IPS-18a (cell line): ENCODE results near the gene TBRG4.

Source experiments
- H3K27ac ChIP-seq: one replicate; pipeline ENCODE4 v1.5.1; 2013; ENCODE audit warnings: low read length
- H3K27me3 ChIP-seq: one replicate; pipeline ENCODE4 v1.6.1; 2013; ENCODE audit warnings: mild to moderate bottlenecking, low read length; ENCODE audit not compliant: control insufficient read depth, insufficient read depth
- H3K36me3 ChIP-seq: one replicate; pipeline ENCODE4 v1.6.1; 2013; ENCODE audit warnings: low read depth, low read length; ENCODE audit not compliant: control insufficient read depth
- H3K4me1 ChIP-seq: one replicate; pipeline ENCODE4 v1.6.1; 2013; ENCODE audit warnings: low read depth, low read length; ENCODE audit not compliant: control insufficient read depth
- H3K4me3 ChIP-seq: one replicate; pipeline ENCODE4 v1.5.1; 2013; ENCODE audit warnings: low read length
- H3K9ac ChIP-seq: one replicate; pipeline ENCODE4 v1.6.1; 2013; ENCODE audit warnings: mild to moderate bottlenecking, low read length, moderate library complexity
- H3K9me3 ChIP-seq: one replicate; pipeline ENCODE4 v1.6.1; 2013; ENCODE audit warnings: low read depth, low read length; ENCODE audit not compliant: control insufficient read depth

TBRG4 gene

GRCh38 chr7:45108863-45109262 is 2.6 kb downstream of the TBRG4 start:
- Histone ChIP-seq H3K9ac (no peak overlapping the region), H3K27ac (no peak overlapping the region), H3K9me3 (no peaks in the 10 kb centered on the region), H3K4me1 (no peaks in the 10 kb centered on the region), H3K36me3 (peaks cover 54% of the 10 kb centered on the region), H3K4me3 (no peak overlapping the region), H3K27me3 (peaks cover under 1% of the 10 kb centered on the region)

- H3K4me3 ChIP-seq = no peak overlapping the region
- H3K36me3 ChIP-seq = peaks cover 69% of the 10 kb centered on the region
- H3K4me1 ChIP-seq = no peaks in the 10 kb centered on the region
- H3K9ac ChIP-seq = no peak overlapping the region
- H3K27me3 ChIP-seq = no peaks in the 10 kb centered on the region
- no peak overlapping the region for H3K27ac ChIP-seq
- H3K9me3 ChIP-seq = no peaks in the 10 kb centered on the region
Observed at GRCh38 chr7:45107356-45107755, 4.1 kb downstream of the TBRG4 start.

- Histone ChIP-seq H3K9ac (no peak overlapping the region), H3K4me3 (no peak overlapping the region), H3K9me3 (no peaks in the 10 kb centered on the region), H3K27me3 (no peaks in the 10 kb centered on the region), H3K27ac (no peak overlapping the region), H3K36me3 (peaks cover 75% of the 10 kb centered on the region), H3K4me1 (no peaks in the 10 kb centered on the region)
Observed at GRCh38 chr7:45106820-45107219, 4.7 kb downstream of the TBRG4 start.

GRCh38 chr7:45105588-45106188 is 5.8 kb downstream of the TBRG4 start:
- Histone ChIP-seq H3K9ac (no peak overlapping the region), H3K27me3 (no peaks in the 10 kb centered on the region), H3K36me3 (peaks cover 86% of the 10 kb centered on the region), H3K4me1 (no peaks in the 10 kb centered on the region), H3K4me3 (no peak overlapping the region), H3K9me3 (no peaks in the 10 kb centered on the region), H3K27ac (no peak overlapping the region)

- peaks cover 93% of the 10 kb centered on the region for H3K36me3 ChIP-seq
- no peaks in the 10 kb centered on the region for H3K4me1 ChIP-seq
- H3K27me3 ChIP-seq = no peaks in the 10 kb centered on the region
- H3K9ac ChIP-seq = no peak overlapping the region
- no peak overlapping the region for H3K4me3 ChIP-seq
- no peak overlapping the region for H3K27ac ChIP-seq
- no peaks in the 10 kb centered on the region for H3K9me3 ChIP-seq
Observed at GRCh38 chr7:45104844-45105587, 6.5 kb downstream of the TBRG4 start.

- Histone ChIP-seq H3K4me1 (no peaks in the 10 kb centered on the region), H3K27ac (no peak overlapping the region), H3K36me3 (peaks cover 100% of the 10 kb centered on the region), H3K9me3 (no peaks in the 10 kb centered on the region), H3K27me3 (no peaks in the 10 kb centered on the region), H3K4me3 (no peak overlapping the region), H3K9ac (no peak overlapping the region)
Observed at GRCh38 chr7:45103958-45104843, 7.3 kb downstream of the TBRG4 start.

- H3K9me3 ChIP-seq = no peaks in the 10 kb centered on the region
- peaks cover 93% of the 10 kb centered on the region for H3K36me3 ChIP-seq
- no peaks in the 10 kb centered on the region for H3K4me1 ChIP-seq
- no peaks in the 10 kb centered on the region for H3K27me3 ChIP-seq
- H3K27ac ChIP-seq = no peak overlapping the region
- H3K9ac ChIP-seq = no peak overlapping the region
- no peak overlapping the region for H3K4me3 ChIP-seq
Observed at GRCh38 chr7:45102785-45103712, 8.4 kb downstream of the TBRG4 start.

- Histone ChIP-seq H3K36me3 (peaks cover 80% of the 10 kb centered on the region), H3K4me3 (no peak overlapping the region), H3K27ac (no peak overlapping the region), H3K4me1 (no peaks in the 10 kb centered on the region), H3K9me3 (no peaks in the 10 kb centered on the region), H3K9ac (no peak overlapping the region), H3K27me3 (no peaks in the 10 kb centered on the region)
Observed at GRCh38 chr7:45101748-45102147, 9.7 kb downstream of the TBRG4 start.

GRCh38 chr7:45100761-45101480 is 10.6 kb downstream of the TBRG4 start:
- no peak overlapping the region for H3K4me3 ChIP-seq
- H3K36me3 ChIP-seq = peaks cover 72% of the 10 kb centered on the region

GRCh38 chr7:45099891-45100760 is 11.4 kb downstream of the TBRG4 start:
- no peaks in the 10 kb centered on the region for H3K9me3 ChIP-seq
- H3K9ac ChIP-seq = no peak overlapping the region
- no peaks in the 10 kb centered on the region for H3K27me3 ChIP-seq
- no peak overlapping the region for H3K4me3 ChIP-seq
- H3K36me3 ChIP-seq = peaks cover 64% of the 10 kb centered on the region
- H3K27ac ChIP-seq = no peak overlapping the region
- H3K4me1 ChIP-seq = no peaks in the 10 kb centered on the region

More at GRCh38 chr7:45100761-45101480, 10.6 kb downstream of the TBRG4 start:
- no peak overlapping the region for H3K9ac ChIP-seq
- no peak overlapping the region for H3K27ac ChIP-seq
- H3K27me3 ChIP-seq = no peaks in the 10 kb centered on the region
- H3K9me3 ChIP-seq = no peaks in the 10 kb centered on the region
- no peaks in the 10 kb centered on the region for H3K4me1 ChIP-seq
